HEK293 (cell line): ENCODE results near the gene PCDH19.

Experiments
- CTCF ChIA-PET: fragments of 350-600 bp; formaldehyde crosslinking; extraction: SDS; loops from one replicate; lab custom pipeline; 2021; ENCODE audit warnings: antibody characterized with exemption; lab: Yijun Ruan, JAX
- POLR2A ChIA-PET: fragments of 300-600 bp; formaldehyde crosslinking; extraction: SDS; loops from one replicate; lab custom pipeline; 2020; ENCODE audit warnings: antibody characterized with exemption, inconsistent platforms; lab: Yijun Ruan, JAX
- H3K27ac ChIP-seq: fragments of 200-500 bp; sonication (Bioruptor generic); 2 replicates; pipeline ENCODE4 v1.5.1; 2014; ENCODE audit warnings: low read depth, low read length, control low read depth, inconsistent platforms; ENCODE audit errors: extremely low read depth
- H3K36me3 ChIP-seq, 2 experiments: fragments of 200-500 bp in 1 of 2; sonication (Bioruptor generic) in 1 of 2; 1 replicate in 1 of 2; 2 replicates in 1 of 2; pipeline ENCODE4 v1.5.1; 2014 to 2017; ENCODE audit warnings: inconsistent platforms in 2 of 2, low read length in 2 of 2; ENCODE audit not compliant: control insufficient read depth in 2 of 2, insufficient read depth in 1 of 2
- H3K4me1 ChIP-seq: fragments of 200-500 bp; sonication (Bioruptor generic); 2 replicates; pipeline ENCODE4 v1.5.1; 2014; ENCODE audit warnings: mild to moderate bottlenecking, low read length, inconsistent platforms; ENCODE audit not compliant: control insufficient read depth, insufficient read depth
- H3K4me3 ChIP-seq: 2 replicates; pipeline ENCODE4 v1.5.1; 2011; ENCODE audit warnings: low read depth, mild to moderate bottlenecking, control low read depth, low read length, moderate library complexity
- H3K9me3 ChIP-seq: fragments of 200-500 bp; sonication (Bioruptor generic); 2 replicates; pipeline ENCODE4 v1.5.1; 2014; ENCODE audit warnings: low read depth, low read length, inconsistent platforms; ENCODE audit not compliant: control insufficient read depth, insufficient read depth
- HOXC10 ChIP-seq: sonication (generic); formaldehyde crosslinking; IDR thresholded peaks from 2 replicates; pipeline ENCODE4 v1.8.1; 2023; ENCODE audit warnings: mild to moderate bottlenecking, missing genetic modification reagents
- IKZF3 ChIP-seq: fragments of 450-650 bp; IDR thresholded peaks from 2 replicates; pipeline ENCODE4 v1.5.0; 2018; ENCODE audit warnings: missing biosample characterization, mild to moderate bottlenecking, missing genetic modification characterization, moderate library complexity
- KLF7 ChIP-seq: fragments of 450-650 bp; formaldehyde crosslinking; IDR thresholded peaks from 2 replicates; pipeline ENCODE4 v1.5.1; 2016; ENCODE audit warnings: missing biosample characterization, missing genetic modification characterization, borderline replicate concordance
- KLF9 ChIP-seq: fragments of 450-650 bp; formaldehyde crosslinking; IDR thresholded peaks from 2 replicates; pipeline ENCODE4 v1.5.1; 2016; ENCODE audit warnings: missing biosample characterization, missing genetic modification characterization, low read depth
- MZF1 ChIP-seq: fragments of 450-650 bp; formaldehyde crosslinking; IDR thresholded peaks from 2 replicates; pipeline ENCODE4 v1.5.1; 2017; ENCODE audit warnings: missing biosample characterization, missing genetic modification characterization, borderline replicate concordance
- SCRT1 ChIP-seq: fragments of 450-650 bp; formaldehyde crosslinking; IDR thresholded peaks from 2 replicates; pipeline ENCODE4 v1.5.1; 2016; ENCODE audit warnings: missing biosample characterization, missing genetic modification characterization, borderline replicate concordance
- YY2 ChIP-seq: fragments of 450-650 bp; formaldehyde crosslinking; IDR thresholded peaks from 2 replicates; pipeline ENCODE4 v1.5.1; 2016; ENCODE audit warnings: missing biosample characterization, missing genetic modification characterization
- ZNF16 ChIP-seq: fragments of 450-650 bp; formaldehyde crosslinking; IDR thresholded peaks from 2 replicates; pipeline ENCODE4 v1.5.1; 2016; ENCODE audit warnings: low read depth, missing biosample characterization, missing genetic modification characterization
- ZNF184 ChIP-seq: fragments of 450-650 bp; IDR thresholded peaks from 2 replicates; pipeline ENCODE4 v1.5.1; 2018; ENCODE audit warnings: missing biosample characterization, mild to moderate bottlenecking, missing genetic modification characterization
- ZNF2 ChIP-seq: fragments of 450-650 bp; formaldehyde crosslinking; IDR thresholded peaks from 2 replicates; pipeline ENCODE4 v1.5.1; 2016; ENCODE audit warnings: missing biosample characterization, missing genetic modification characterization
- ZNF248 ChIP-seq: fragments of 450-650 bp; formaldehyde crosslinking; IDR thresholded peaks from 2 replicates; pipeline ENCODE4 v1.5.1; 2017; ENCODE audit warnings: missing biosample characterization, missing genetic modification characterization
- ZNF311 ChIP-seq: fragments of 450-650 bp; formaldehyde crosslinking; IDR thresholded peaks from 2 replicates; pipeline ENCODE4 v1.5.1; 2017; ENCODE audit warnings: missing biosample characterization, missing genetic modification characterization, borderline replicate concordance
- ZNF350 ChIP-seq: fragments of 450-650 bp; formaldehyde crosslinking; IDR thresholded peaks from 2 replicates; pipeline ENCODE4 v1.5.0; 2017; ENCODE audit warnings: missing biosample characterization, mild to moderate bottlenecking, missing genetic modification characterization
- ZNF510 ChIP-seq: fragments of 450-650 bp; formaldehyde crosslinking; IDR thresholded peaks from 2 replicates; pipeline ENCODE4 v1.5.1; 2018; ENCODE audit warnings: mild to moderate bottlenecking, missing genetic modification characterization, missing biosample characterization; ENCODE audit not compliant: insufficient replicate concordance
- ZNF530 ChIP-seq: fragments of 450-650 bp; formaldehyde crosslinking; IDR thresholded peaks from 2 replicates; pipeline ENCODE4 v1.5.1; 2016; ENCODE audit warnings: low read depth, missing biosample characterization, missing genetic modification characterization
- ZNF548 ChIP-seq: fragments of 450-650 bp; formaldehyde crosslinking; IDR thresholded peaks from 2 replicates; pipeline ENCODE4 v1.5.1; 2016; ENCODE audit warnings: missing biosample characterization, missing genetic modification characterization
- ZNF610 ChIP-seq: fragments of 450-650 bp; formaldehyde crosslinking; IDR thresholded peaks from 2 replicates; pipeline ENCODE4 v1.5.1; 2016; ENCODE audit warnings: missing biosample characterization, missing genetic modification characterization, borderline replicate concordance
- ZNF629 ChIP-seq: fragments of 450-650 bp; formaldehyde crosslinking; IDR thresholded peaks from 2 replicates; pipeline ENCODE4 v1.5.1; 2017; ENCODE audit warnings: missing biosample characterization, missing genetic modification characterization
- ZNF639 ChIP-seq: fragments of 450-650 bp; formaldehyde crosslinking; IDR thresholded peaks from 2 replicates; pipeline ENCODE4 v1.5.1; 2016; ENCODE audit warnings: missing biosample characterization, missing genetic modification characterization
- ZNF658 ChIP-seq: fragments of 450-650 bp; formaldehyde crosslinking; IDR thresholded peaks from 2 replicates; pipeline ENCODE4; 2016; ENCODE audit warnings: missing biosample characterization, missing genetic modification characterization
- ZNF830 ChIP-seq: fragments of 450-650 bp; IDR thresholded peaks from 2 replicates; pipeline ENCODE4 v1.5.0; 2018; ENCODE audit warnings: missing biosample characterization, missing genetic modification characterization, low read depth, mild to moderate bottlenecking, moderate library complexity
- ZSCAN4 ChIP-seq: fragments of 450-650 bp; formaldehyde crosslinking; IDR thresholded peaks from 2 replicates; pipeline ENCODE4 v1.5.1; 2017; ENCODE audit warnings: missing biosample characterization, missing genetic modification characterization
- TF ChIP-seq, protein P1 (sequence below): fragments of 450-650 bp; formaldehyde crosslinking; IDR thresholded peaks from 2 replicates; pipeline ENCODE4 v1.5.1; 2016; ENCODE audit warnings: missing biosample characterization, missing genetic modification characterization
- TF ChIP-seq, protein P2 (sequence below): fragments of 450-650 bp; formaldehyde crosslinking; IDR thresholded peaks from 2 replicates; pipeline ENCODE4 v1.5.1; 2016; ENCODE audit warnings: missing biosample characterization, missing genetic modification characterization

Gene PCDH19

GRCh38 chrX:100349391-100349790 lies 60.7 kb downstream of the PCDH19 start:
- POLR2A ChIA-PET: no interaction called here
- Histone ChIP-seq H3K4me3 (no peak overlapping the region), H3K4me1 (no peaks in the 10 kb centered on the region), H3K9me3 (no peaks in the 10 kb centered on the region), H3K36me3 (peaks cover 0 to 20% of the 10 kb centered on the region in 2 experiments; a peak in 1 of 3 replicates)
- TF ChIP-seq, protein P1, sequence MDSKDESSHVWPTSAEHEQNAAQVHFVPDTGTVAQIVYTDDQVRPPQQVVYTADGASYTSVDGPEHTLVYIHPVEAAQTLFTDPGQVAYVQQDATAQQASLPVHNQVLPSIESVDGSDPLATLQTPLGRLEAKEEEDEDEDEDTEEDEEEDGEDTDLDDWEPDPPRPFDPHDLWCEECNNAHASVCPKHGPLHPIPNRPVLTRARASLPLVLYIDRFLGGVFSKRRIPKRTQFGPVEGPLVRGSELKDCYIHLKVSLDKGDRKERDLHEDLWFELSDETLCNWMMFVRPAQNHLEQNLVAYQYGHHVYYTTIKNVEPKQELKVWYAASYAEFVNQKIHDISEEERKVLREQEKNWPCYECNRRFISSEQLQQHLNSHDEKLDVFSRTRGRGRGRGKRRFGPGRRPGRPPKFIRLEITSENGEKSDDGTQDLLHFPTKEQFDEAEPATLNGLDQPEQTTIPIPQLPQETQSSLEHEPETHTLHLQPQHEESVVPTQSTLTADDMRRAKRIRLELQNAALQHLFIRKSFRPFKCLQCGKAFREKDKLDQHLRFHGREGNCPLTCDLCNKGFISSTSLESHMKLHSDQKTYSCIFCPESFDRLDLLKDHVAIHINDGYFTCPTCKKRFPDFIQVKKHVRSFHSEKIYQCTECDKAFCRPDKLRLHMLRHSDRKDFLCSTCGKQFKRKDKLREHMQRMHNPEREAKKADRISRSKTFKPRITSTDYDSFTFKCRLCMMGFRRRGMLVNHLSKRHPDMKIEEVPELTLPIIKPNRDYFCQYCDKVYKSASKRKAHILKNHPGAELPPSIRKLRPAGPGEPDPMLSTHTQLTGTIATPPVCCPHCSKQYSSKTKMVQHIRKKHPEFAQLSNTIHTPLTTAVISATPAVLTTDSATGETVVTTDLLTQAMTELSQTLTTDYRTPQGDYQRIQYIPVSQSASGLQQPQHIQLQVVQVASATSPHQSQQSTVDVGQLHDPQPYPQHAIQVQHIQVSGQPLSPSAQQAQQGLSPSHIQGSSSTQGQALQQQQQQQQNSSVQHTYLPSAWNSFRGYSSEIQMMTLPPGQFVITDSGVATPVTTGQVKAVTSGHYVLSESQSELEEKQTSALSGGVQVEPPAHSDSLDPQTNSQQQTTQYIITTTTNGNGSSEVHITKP (tag by site-specific recombination): no peak
- TF ChIP-seq ZNF830 (no peak), ZNF184 (no peak), ZNF530 (no peak), SCRT1 (tag by site-specific recombination) (no peak)
- TF ChIP-seq, all 188 proteins: peak for 0
- CTCF ChIA-PET: interaction anchor here (0.7 kb wide), 1 partner anchor 1731 kb away, joined by 5 read pairs; no protein-coding TSS in a partner anchor
- no peak overlapping the region for H3K27ac ChIP-seq

DNA sequence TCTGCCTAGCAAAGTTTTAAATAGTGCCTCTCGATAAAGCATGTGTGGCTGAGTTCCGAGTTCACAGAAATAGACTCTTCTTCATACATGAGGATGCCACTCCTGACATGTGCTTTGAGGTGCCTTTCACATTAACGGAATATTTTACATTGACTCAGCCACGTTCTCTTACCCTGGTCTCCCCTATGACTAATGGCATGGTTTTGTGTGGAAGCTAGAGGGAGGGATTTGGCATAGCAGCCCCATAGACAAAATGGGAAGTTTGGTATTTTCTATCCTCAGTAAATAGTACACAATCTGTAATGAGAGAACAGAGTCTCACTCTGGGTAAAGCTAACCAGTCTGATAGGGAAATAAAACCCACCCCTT lies 68.9 kb downstream of the PCDH19 start:
- Histone ChIP-seq H3K4me1 (no peaks in the 10 kb centered on the region), H3K36me3 (peaks cover 0 to 33% of the 10 kb centered on the region in 2 experiments; a peak in 1 of 3 replicates), H3K4me3 (no peak overlapping the region), H3K27ac (no peak overlapping the region), H3K9me3 (no peaks in the 10 kb centered on the region)
- ChIA-PET CTCF (no interaction called here), POLR2A (no interaction called here)
- TF ChIP-seq ZNF548 (no peak), ZNF510 (tag by site-specific recombination) (no peak), YY2 (tag by site-specific recombination) (no peak), ZNF248 (tag by site-specific recombination) (no peak), ZNF610 (no peak), MZF1 (tag by site-specific recombination) (no peak)

GRCh38 chrX:100340491-100341141 lies 69.5 kb downstream of the PCDH19 start:
- Histone ChIP-seq H3K36me3 (peaks cover 0 to 33% of the 10 kb centered on the region in 2 experiments; a peak in 1 of 3 replicates), H3K9me3 (no peaks in the 10 kb centered on the region), H3K4me3 (no peak overlapping the region), H3K4me1 (no peaks in the 10 kb centered on the region), H3K27ac (no peak overlapping the region)
- ChIA-PET CTCF (no interaction called here), POLR2A (no interaction called here)
- TF ChIP-seq ZNF311 (tag by site-specific recombination) (no peak), ZNF658 (tag by site-specific recombination) (no peak), ZNF2 (tag by site-specific recombination) (no peak), ZNF350 (tag by site-specific recombination) (no peak), ZSCAN4 (tag by site-specific recombination) (no peak), KLF7 (no peak), ZNF639 (tag by site-specific recombination) (no peak), ZNF629 (tag by site-specific recombination) (no peak), HOXC10 (CRISPR knock-in tag) (no peak), KLF9 (tag by site-specific recombination) (no peak), ZNF16 (tag by site-specific recombination) (no peak), IKZF3 (tag by site-specific recombination) (no peak)
- TF ChIP-seq, protein P2, sequence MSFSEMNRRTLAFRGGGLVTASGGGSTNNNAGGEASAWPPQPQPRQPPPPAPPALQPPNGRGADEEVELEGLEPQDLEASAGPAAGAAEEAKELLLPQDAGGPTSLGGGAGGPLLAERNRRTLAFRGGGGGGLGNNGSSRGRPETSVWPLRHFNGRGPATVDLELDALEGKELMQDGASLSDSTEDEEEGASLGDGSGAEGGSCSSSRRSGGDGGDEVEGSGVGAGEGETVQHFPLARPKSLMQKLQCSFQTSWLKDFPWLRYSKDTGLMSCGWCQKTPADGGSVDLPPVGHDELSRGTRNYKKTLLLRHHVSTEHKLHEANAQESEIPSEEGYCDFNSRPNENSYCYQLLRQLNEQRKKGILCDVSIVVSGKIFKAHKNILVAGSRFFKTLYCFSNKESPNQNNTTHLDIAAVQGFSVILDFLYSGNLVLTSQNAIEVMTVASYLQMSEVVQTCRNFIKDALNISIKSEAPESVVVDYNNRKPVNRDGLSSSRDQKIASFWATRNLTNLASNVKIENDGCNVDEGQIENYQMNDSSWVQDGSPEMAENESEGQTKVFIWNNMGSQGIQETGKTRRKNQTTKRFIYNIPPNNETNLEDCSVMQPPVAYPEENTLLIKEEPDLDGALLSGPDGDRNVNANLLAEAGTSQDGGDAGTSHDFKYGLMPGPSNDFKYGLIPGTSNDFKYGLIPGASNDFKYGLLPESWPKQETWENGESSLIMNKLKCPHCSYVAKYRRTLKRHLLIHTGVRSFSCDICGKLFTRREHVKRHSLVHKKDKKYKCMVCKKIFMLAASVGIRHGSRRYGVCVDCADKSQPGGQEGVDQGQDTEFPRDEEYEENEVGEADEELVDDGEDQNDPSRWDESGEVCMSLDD (tag by site-specific recombination): no peak
